Neural cell (in vitro differentiated cells): Measurements from ENCODE around the gene NBEA. TPM values are rescaled to one million over a fixed set of nuclear protein-coding genes. Genes with fewer than 3 reads are reported as not detected.
A peak's percentile ranks its signal among the peaks of the same experiment; 100 is the strongest.

Experiments
- H2AFZ ChIP-seq: fragments of 200-600, 300-800 bp; sonication (generic), shearing (Covaris generic); 2 replicates; pipeline ENCODE4 v1.6.0; 2014; ENCODE audit warnings: low read depth, mild to moderate bottlenecking, antibody characterized with exemption, low read length, moderate library complexity
- H3F3A ChIP-seq: fragments of 200-600 bp; shearing (Covaris generic); 2 replicates; pipeline ENCODE4 v1.6.1; 2016; ENCODE audit warnings: mild to moderate bottlenecking, moderate library complexity, mixed read lengths, antibody characterized with exemption, low read length; ENCODE audit not compliant: insufficient read depth, poor library complexity, severe bottlenecking
- H3K27ac ChIP-seq: fragments of 200-600, 300-800 bp; sonication (generic), shearing (Covaris generic); 2 replicates; pipeline ENCODE4 v1.5.1; 2014; ENCODE audit warnings: mild to moderate bottlenecking, low read length, moderate library complexity
- H3K27me3 ChIP-seq: fragments of 300-800, 200-600 bp; sonication (generic), shearing (Covaris generic); 2 replicates; pipeline ENCODE4 v1.6.0; 2014; ENCODE audit warnings: mild to moderate bottlenecking, low read depth, low read length, moderate library complexity; ENCODE audit not compliant: insufficient read depth
- H3K36me3 ChIP-seq: fragments of 300-800, 200-600 bp; sonication (generic), shearing (Covaris generic); 2 replicates; pipeline ENCODE4 v1.5.1; 2014; ENCODE audit warnings: mild to moderate bottlenecking, antibody characterized with exemption, low read length, moderate library complexity; ENCODE audit not compliant: insufficient read depth
- H3K4me2 ChIP-seq: fragments of 300-800, 200-600 bp; sonication (generic), shearing (Covaris generic); 2 replicates; pipeline ENCODE4 v1.6.0; 2014; ENCODE audit warnings: mild to moderate bottlenecking, low read length
- H3K4me3 ChIP-seq: fragments of 300-800, 200-600 bp; sonication (generic), shearing (Covaris generic); 2 replicates; pipeline ENCODE4 v1.5.1; 2014; ENCODE audit warnings: mild to moderate bottlenecking, low read length, moderate library complexity
- H3K79me2 ChIP-seq: fragments of 200-600 bp; shearing (Covaris generic); replicated peaks from 2 replicates; pipeline ENCODE4 v1.6.0; 2014; ENCODE audit warnings: mild to moderate bottlenecking, low read length, moderate library complexity; ENCODE audit not compliant: insufficient read depth
- H3K9ac ChIP-seq: fragments of 300-800, 200-600 bp; sonication (generic), shearing (Covaris generic); 2 replicates; pipeline ENCODE4 v1.6.1; 2016; ENCODE audit warnings: mild to moderate bottlenecking, low read length, mixed read lengths
- H3K9me2 ChIP-seq: fragments of 200-600 bp; shearing (Covaris generic); 2 replicates; pipeline ENCODE4 v1.6.1; 2016; ENCODE audit warnings: mild to moderate bottlenecking, low read length, mixed read lengths; ENCODE audit not compliant: insufficient read depth
- H3K9me3 ChIP-seq: fragments of 200-600, 300-800 bp; sonication (generic), shearing (Covaris generic); 2 replicates; pipeline ENCODE4 v1.6.1; 2016; ENCODE audit warnings: mild to moderate bottlenecking, mixed run types, low read length, moderate library complexity, mixed read lengths
- H4K20me1 ChIP-seq: fragments of 200-600 bp; shearing (Covaris generic); 2 replicates; pipeline ENCODE4 v1.6.1; 2016; ENCODE audit warnings: mild to moderate bottlenecking, mixed run types; ENCODE audit not compliant: insufficient read depth
- EP300 ChIP-seq: fragments of 450-650 bp; conservative IDR thresholded peaks from 2 replicates; pipeline ENCODE4 v1.6.1; 2014; ENCODE audit warnings: antibody characterized with exemption, mild to moderate bottlenecking, moderate library complexity; ENCODE audit not compliant: poor library complexity, severe bottlenecking
- EZH2 ChIP-seq: fragments of 200-600, 300-800 bp; shearing (Covaris generic), sonication (generic); IDR thresholded peaks from 2 replicates; pipeline ENCODE4 v1.6.1; 2014; ENCODE audit warnings: antibody characterized with exemption, low read length, borderline replicate concordance, mild to moderate bottlenecking; ENCODE audit not compliant: insufficient read depth, poor library complexity, severe bottlenecking
- MXI1 ChIP-seq: fragments of 450-650 bp; conservative IDR thresholded peaks from 2 replicates; pipeline ENCODE4 v1.6.1; 2014; ENCODE audit warnings: antibody characterized with exemption, mild to moderate bottlenecking; ENCODE audit not compliant: poor library complexity, severe bottlenecking
- POLR2AphosphoS5 ChIP-seq: IDR thresholded peaks from 2 replicates; pipeline ENCODE4 v1.6.1; 2012
- RAD21 ChIP-seq: fragments of 450-650 bp; conservative IDR thresholded peaks from 2 replicates; pipeline ENCODE4 v1.6.1; 2014; ENCODE audit warnings: antibody characterized with exemption, mild to moderate bottlenecking, moderate library complexity
- SMC3 ChIP-seq: fragments of 450-650 bp; conservative IDR thresholded peaks from 2 replicates; pipeline ENCODE4 v1.6.1; 2014; ENCODE audit warnings: antibody characterized with exemption, mild to moderate bottlenecking, moderate library complexity; ENCODE audit not compliant: poor library complexity
- TAF1 ChIP-seq: IDR thresholded peaks from 2 replicates; pipeline ENCODE4 v1.6.1; 2012; ENCODE audit warnings: low read depth
- polyA plus RNA-seq: library from polyadenylated mRNA; depleted of rRNA; stranded (reverse); fragments of >200 nt; gene quantifications from 2 replicates; pipeline ENCODE4 v1.2.3, GENCODE V29; 2014
- TF ChIP-seq, protein P1 (sequence below): fragments of 450-650 bp; IDR thresholded peaks from 2 replicates; pipeline ENCODE4 v1.5.1; 2014; ENCODE audit warnings: antibody characterized with exemption, mild to moderate bottlenecking, moderate library complexity; ENCODE audit not compliant: poor library complexity, severe bottlenecking
- TF ChIP-seq, protein P2 (sequence below): IDR thresholded peaks from 2 replicates; pipeline ENCODE4 v1.6.1; 2012; ENCODE audit warnings: borderline replicate concordance

NBEA gene
- polyA plus RNA-seq, 1 donor from 2014 or later = 55.8 TPM

- Histone ChIP-seq H3K9ac (no peak overlapping the region), H3K27me3 (no peaks in the 10 kb centered on the region), H3K4me2 (no peak overlapping the region), H3F3A (no peaks in the 10 kb centered on the region), H2AFZ (no peak overlapping the region), H3K9me2 (no peaks in the 10 kb centered on the region), H3K27ac (no peak overlapping the region), H3K4me3 (no peak overlapping the region), H3K79me2 (no peaks in the 10 kb centered on the region), H3K36me3 (peaks cover 11% of the 10 kb centered on the region), H3K9me3 (peaks cover 6% of the 10 kb centered on the region), H4K20me1 (no peaks in the 10 kb centered on the region)
- no peak for TF ChIP-seq EZH2
- no peak for TF ChIP-seq RAD21
- TF ChIP-seq POLR2AphosphoS5 = no peak
- TF ChIP-seq SMC3 = no peak
- TF ChIP-seq, protein P1, sequence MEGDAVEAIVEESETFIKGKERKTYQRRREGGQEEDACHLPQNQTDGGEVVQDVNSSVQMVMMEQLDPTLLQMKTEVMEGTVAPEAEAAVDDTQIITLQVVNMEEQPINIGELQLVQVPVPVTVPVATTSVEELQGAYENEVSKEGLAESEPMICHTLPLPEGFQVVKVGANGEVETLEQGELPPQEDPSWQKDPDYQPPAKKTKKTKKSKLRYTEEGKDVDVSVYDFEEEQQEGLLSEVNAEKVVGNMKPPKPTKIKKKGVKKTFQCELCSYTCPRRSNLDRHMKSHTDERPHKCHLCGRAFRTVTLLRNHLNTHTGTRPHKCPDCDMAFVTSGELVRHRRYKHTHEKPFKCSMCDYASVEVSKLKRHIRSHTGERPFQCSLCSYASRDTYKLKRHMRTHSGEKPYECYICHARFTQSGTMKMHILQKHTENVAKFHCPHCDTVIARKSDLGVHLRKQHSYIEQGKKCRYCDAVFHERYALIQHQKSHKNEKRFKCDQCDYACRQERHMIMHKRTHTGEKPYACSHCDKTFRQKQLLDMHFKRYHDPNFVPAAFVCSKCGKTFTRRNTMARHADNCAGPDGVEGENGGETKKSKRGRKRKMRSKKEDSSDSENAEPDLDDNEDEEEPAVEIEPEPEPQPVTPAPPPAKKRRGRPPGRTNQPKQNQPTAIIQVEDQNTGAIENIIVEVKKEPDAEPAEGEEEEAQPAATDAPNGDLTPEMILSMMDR = no peak
- TF ChIP-seq TAF1 = no peak
- TF ChIP-seq, protein P2, sequence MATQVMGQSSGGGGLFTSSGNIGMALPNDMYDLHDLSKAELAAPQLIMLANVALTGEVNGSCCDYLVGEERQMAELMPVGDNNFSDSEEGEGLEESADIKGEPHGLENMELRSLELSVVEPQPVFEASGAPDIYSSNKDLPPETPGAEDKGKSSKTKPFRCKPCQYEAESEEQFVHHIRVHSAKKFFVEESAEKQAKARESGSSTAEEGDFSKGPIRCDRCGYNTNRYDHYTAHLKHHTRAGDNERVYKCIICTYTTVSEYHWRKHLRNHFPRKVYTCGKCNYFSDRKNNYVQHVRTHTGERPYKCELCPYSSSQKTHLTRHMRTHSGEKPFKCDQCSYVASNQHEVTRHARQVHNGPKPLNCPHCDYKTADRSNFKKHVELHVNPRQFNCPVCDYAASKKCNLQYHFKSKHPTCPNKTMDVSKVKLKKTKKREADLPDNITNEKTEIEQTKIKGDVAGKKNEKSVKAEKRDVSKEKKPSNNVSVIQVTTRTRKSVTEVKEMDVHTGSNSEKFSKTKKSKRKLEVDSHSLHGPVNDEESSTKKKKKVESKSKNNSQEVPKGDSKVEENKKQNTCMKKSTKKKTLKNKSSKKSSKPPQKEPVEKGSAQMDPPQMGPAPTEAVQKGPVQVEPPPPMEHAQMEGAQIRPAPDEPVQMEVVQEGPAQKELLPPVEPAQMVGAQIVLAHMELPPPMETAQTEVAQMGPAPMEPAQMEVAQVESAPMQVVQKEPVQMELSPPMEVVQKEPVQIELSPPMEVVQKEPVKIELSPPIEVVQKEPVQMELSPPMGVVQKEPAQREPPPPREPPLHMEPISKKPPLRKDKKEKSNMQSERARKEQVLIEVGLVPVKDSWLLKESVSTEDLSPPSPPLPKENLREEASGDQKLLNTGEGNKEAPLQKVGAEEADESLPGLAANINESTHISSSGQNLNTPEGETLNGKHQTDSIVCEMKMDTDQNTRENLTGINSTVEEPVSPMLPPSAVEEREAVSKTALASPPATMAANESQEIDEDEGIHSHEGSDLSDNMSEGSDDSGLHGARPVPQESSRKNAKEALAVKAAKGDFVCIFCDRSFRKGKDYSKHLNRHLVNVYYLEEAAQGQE = no peak
- no peak for TF ChIP-seq EP300
- TF ChIP-seq MXI1 = no peak
These were observed 249.8 kb downstream of the NBEA start for GRCh38 chr13:35191883-35192282.

- peak; percentile 96 for TF ChIP-seq POLR2AphosphoS5
- no peak for TF ChIP-seq SMC3
- peak; percentile 99 for TF ChIP-seq EP300
- H2AFZ ChIP-seq = no peak overlapping the region
These were observed 256.6 kb downstream of the NBEA start for GRCh38 chr13:35198613-35199200.

More at GRCh38 chr13:35198613-35199200, 256.6 kb downstream of the NBEA start:
- H3K9me2 ChIP-seq = no peaks in the 10 kb centered on the region
- H3K27me3 ChIP-seq = no peaks in the 10 kb centered on the region
- peak overlapping the region; percentile 28 for H3K4me3 ChIP-seq
- no peaks in the 10 kb centered on the region for H3K9me3 ChIP-seq
- H3K36me3 ChIP-seq = peaks cover 7% of the 10 kb centered on the region
- H3F3A ChIP-seq = no peaks in the 10 kb centered on the region
- no peak overlapping the region for H3K9ac ChIP-seq
- no peaks in the 10 kb centered on the region for H4K20me1 ChIP-seq
- peaks cover 2% of the 10 kb centered on the region for H3K79me2 ChIP-seq
- no peak overlapping the region for H3K27ac ChIP-seq
- H3K4me2 ChIP-seq = peak overlapping the region; percentile 41
